ENCODE data around the gene SLC43A3.

DNA sequence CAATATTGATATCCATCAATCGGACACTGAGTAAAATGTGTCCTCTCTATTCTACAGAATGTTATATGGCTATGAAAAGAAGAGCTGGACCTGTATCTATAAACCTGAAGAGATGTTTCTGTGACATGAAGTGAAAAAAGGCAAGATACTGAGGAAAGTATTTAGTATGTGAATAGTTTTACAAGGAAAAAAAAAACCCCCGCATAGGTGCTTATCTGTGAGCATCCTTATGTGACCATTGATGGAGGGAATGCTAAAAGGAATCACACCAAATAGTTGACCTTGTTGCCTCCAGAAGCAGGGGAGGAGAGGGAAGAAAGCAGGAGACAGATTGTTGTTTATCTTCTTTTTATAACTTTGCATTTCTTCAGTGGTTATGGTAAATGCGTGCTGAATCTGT, 35.8 kb downstream of the SLC43A3 start:
- TF ChIP-seq CTCF (IDR thresholded peaks at IDR 0.05) (no peak), POLR2A (IDR thresholded peaks at IDR 0.05) (no peak)

Data from stomach (tissue), 4 donors.